Activated CD8-positive, alpha-beta T cell treated with anti-CD3 and anti-CD28 coated beads for 36 hours (primary cell): Measurements from ENCODE around the gene PUS1. TPM values are rescaled to one million over a fixed set of nuclear protein-coding genes. Genes with fewer than 3 reads are reported as not detected.
A peak's percentile ranks its signal among the peaks of the same experiment; 100 is the strongest.

Source experiments
- ATAC-seq: fragments of 200-7000 bp; cut with Tn5 transposase; one replicate; pipeline ENCODE4 v1.10.0; 2021; ENCODE audit warnings: mild to moderate bottlenecking, moderate library complexity
- CTCF ChIA-PET: fragments of 350-600 bp; sonication (Branson Sonifier 250); formaldehyde crosslinking; loops from one replicate; lab custom pipeline; 2021; ENCODE audit warnings: antibody characterized with exemption; lab: Charles Lee
- POLR2A ChIA-PET: fragments of 350-600 bp; sonication (Branson Sonifier 250); formaldehyde crosslinking; loops from one replicate; lab custom pipeline; 2021; ENCODE audit warnings: antibody characterized with exemption; lab: Charles Lee
- DNase-seq: peaks from one replicate; pipeline ENCODE4 v3.0.0-alpha.2; 2020
- H3K27ac Mint-ChIP-seq: one replicate; pipeline ENCODE4 v1.8.0; 2021; ENCODE audit warnings: mild to moderate bottlenecking, mixed read lengths
- H3K27me3 Mint-ChIP-seq: one replicate; pipeline ENCODE4 v1.8.0; 2021; ENCODE audit warnings: mixed read lengths
- H3K36me3 Mint-ChIP-seq: one replicate; pipeline ENCODE4 v1.8.0; 2021; ENCODE audit warnings: low read depth, mixed read lengths
- H3K4me1 Mint-ChIP-seq: one replicate; pipeline ENCODE4 v1.8.0; 2021; ENCODE audit warnings: low read depth, mixed read lengths
- H3K4me3 Mint-ChIP-seq: one replicate; pipeline ENCODE4 v1.8.0; 2021; ENCODE audit warnings: mild to moderate bottlenecking, moderate library complexity, mixed read lengths
- H3K9me3 Mint-ChIP-seq: one replicate; pipeline ENCODE4 v1.8.0; 2021; ENCODE audit warnings: mixed read lengths
- intact Hi-C: fragments of 100-400 bp; cut with micrococcal nuclease; formaldehyde crosslinking; loops from one replicate; pipeline ENCODE4 v1.10.0; 2022
- total RNA-seq, 2 experiments: library from RNA; stranded (reverse); gene quantifications; one replicate each; pipeline ENCODE4 v1.2.3, GENCODE V29; 2021
- TF ChIP-seq, protein P1 (sequence below): fragments of 200-600 bp; IDR thresholded peaks from one replicate; pipeline ENCODE4 v1.8.0; 2022; ENCODE audit warnings: antibody characterized with exemption, mild to moderate bottlenecking

Gene PUS1
- total RNA-seq, 2 experiments from 2014 or later = 68.2 to 71.7 TPM

DNA sequence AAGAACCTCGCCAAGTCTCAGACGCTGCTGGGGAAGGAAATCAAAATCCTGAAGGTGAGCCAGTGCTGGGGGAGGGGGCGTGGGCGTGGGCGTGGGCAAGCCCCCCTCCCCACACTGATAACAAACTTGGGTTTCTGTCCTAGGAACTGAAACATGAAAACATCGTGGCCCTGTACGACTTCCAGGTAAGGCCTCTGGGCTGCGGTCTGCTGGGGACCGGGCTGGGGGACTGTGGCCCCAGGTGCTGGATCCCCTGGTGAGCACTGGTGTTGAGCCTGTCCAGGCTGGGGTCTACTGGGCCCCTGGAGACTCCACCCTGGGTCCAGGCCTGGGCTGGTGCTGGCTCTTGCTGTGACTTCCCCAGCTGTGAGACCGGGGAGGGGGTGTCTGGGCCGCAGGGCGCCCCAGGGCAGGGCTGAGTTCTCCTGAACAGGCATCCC lies 33.4 kb upstream of the PUS1 start:
- intact Hi-C loops = no loop called here
- TF ChIP-seq, protein P1, sequence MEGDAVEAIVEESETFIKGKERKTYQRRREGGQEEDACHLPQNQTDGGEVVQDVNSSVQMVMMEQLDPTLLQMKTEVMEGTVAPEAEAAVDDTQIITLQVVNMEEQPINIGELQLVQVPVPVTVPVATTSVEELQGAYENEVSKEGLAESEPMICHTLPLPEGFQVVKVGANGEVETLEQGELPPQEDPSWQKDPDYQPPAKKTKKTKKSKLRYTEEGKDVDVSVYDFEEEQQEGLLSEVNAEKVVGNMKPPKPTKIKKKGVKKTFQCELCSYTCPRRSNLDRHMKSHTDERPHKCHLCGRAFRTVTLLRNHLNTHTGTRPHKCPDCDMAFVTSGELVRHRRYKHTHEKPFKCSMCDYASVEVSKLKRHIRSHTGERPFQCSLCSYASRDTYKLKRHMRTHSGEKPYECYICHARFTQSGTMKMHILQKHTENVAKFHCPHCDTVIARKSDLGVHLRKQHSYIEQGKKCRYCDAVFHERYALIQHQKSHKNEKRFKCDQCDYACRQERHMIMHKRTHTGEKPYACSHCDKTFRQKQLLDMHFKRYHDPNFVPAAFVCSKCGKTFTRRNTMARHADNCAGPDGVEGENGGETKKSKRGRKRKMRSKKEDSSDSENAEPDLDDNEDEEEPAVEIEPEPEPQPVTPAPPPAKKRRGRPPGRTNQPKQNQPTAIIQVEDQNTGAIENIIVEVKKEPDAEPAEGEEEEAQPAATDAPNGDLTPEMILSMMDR = no peak
- H3K4me1 Mint-ChIP-seq = peaks cover 9% of the 10 kb centered on the region
- H3K27me3 Mint-ChIP-seq = no peaks in the 10 kb centered on the region
- H3K27ac Mint-ChIP-seq = peak overlapping the region; percentile 71
- H3K4me3 Mint-ChIP-seq = peak overlapping the region; percentile 78
- DNase-seq (peak; percentile 35), ATAC-seq (no peak)
- POLR2A ChIA-PET = interaction anchor here (1.5 kb wide), 1 partner anchor 34 kb away, joined by 7 read pairs; the partner anchor contains the start of gene PUS1
- CTCF ChIA-PET = no interaction called here
- H3K9me3 Mint-ChIP-seq = no peaks in the 10 kb centered on the region
- H3K36me3 Mint-ChIP-seq = no peaks in the 10 kb centered on the region

DNA sequence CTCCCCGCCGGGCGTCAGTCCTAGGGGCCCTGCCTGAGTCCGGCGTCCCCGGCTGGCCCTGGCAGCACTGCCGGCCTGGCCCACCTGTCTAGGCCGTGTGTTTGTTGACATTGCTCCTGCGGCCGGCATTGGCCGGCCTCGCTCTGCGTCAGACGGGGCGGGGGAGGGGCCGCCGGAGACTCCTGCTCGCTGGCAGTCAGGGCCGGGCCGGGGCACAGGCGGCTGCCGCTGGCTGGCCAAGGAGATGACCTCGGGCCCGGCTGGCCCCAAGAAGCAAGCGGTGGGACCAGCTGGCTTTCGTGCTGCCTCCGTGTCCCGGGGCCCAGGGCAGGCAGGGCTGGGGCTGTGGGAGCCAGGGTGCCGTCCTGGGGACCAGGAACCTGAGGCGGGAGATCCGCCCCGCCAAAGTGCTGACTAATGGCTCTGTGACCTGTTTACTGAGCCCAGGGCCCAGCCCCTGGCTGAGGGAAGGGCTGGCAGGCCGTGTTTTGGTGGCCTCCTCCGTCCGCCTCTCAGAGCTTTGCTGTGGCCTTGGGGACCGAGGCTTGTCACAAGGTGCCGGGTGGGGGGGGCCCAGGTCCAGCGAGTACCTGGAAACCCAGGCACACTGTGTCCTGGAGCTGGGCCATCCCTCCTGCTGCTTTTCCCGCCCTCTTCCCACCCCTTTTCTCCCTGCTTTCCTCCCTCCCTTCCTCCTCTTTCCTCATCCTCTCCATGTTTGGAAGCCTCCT lies 32.8 kb upstream of the PUS1 start:
- no peaks in the 10 kb centered on the region for H3K27me3 Mint-ChIP-seq
- ChIA-PET POLR2A (interaction anchor here (0.9 to 2.0 kb wide), 3 partner anchors 10 to 33 kb away, joined by 3 to 7 read pairs (median 7); partner anchors contain the start of gene PUS1), CTCF (interaction anchor here (1.5 kb wide), 1 partner anchor 34 kb away, joined by 3 read pairs; no protein-coding TSS in a partner anchor)
- intact Hi-C loops = no loop called here
- no peaks in the 10 kb centered on the region for H3K9me3 Mint-ChIP-seq
- peaks cover 9% of the 10 kb centered on the region for H3K4me1 Mint-ChIP-seq
- no peak overlapping the region for H3K27ac Mint-ChIP-seq
- TF ChIP-seq, protein P1 = no peak
- no peaks in the 10 kb centered on the region for H3K36me3 Mint-ChIP-seq
- H3K4me3 Mint-ChIP-seq = peak overlapping the region; percentile 78
- peak; percentile 73 for ATAC-seq
- peak; percentile 83 for DNase-seq

DNA sequence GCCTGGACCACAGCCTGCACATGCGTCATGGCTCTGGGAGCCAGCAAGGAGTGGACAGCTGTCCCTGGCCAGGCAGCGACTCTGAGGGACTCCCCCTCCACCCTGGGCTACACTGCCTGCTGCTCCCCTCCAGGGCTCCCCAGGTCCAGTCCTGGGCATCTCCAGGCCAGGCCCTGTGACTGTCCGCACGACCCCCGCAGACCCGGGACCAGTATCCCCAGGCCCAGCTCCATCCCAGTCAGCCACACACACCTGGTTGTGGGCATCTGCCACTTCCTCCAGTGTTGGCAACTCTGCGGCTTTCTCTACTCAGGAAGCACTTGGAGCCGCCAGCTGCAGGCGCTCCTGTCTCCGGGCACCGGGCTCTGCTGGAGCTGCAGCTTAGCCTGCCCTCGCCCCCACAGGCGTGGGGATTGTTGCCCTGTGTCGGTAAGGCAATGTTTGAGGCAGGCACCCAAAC lies 32.2 kb upstream of the PUS1 start:
- TF ChIP-seq, protein P1 = no peak
- DNase-seq (no peak), ATAC-seq (no peak)
- H3K27me3 Mint-ChIP-seq = no peaks in the 10 kb centered on the region
- peaks cover 9% of the 10 kb centered on the region for H3K4me1 Mint-ChIP-seq
- no peak overlapping the region for H3K27ac Mint-ChIP-seq
- intact Hi-C loops = no loop called here
- POLR2A ChIA-PET = interaction anchor here (0.9 to 2.0 kb wide), 3 partner anchors 10 to 33 kb away, joined by 3 to 7 read pairs (median 7); partner anchors contain the start of gene PUS1
- H3K9me3 Mint-ChIP-seq = no peaks in the 10 kb centered on the region
- CTCF ChIA-PET = interaction anchor here (1.5 kb wide), 1 partner anchor 33 kb away, joined by 3 read pairs; no protein-coding TSS in a partner anchor
- H3K4me3 Mint-ChIP-seq = peak overlapping the region; percentile 78
- H3K36me3 Mint-ChIP-seq = no peaks in the 10 kb centered on the region

DNA sequence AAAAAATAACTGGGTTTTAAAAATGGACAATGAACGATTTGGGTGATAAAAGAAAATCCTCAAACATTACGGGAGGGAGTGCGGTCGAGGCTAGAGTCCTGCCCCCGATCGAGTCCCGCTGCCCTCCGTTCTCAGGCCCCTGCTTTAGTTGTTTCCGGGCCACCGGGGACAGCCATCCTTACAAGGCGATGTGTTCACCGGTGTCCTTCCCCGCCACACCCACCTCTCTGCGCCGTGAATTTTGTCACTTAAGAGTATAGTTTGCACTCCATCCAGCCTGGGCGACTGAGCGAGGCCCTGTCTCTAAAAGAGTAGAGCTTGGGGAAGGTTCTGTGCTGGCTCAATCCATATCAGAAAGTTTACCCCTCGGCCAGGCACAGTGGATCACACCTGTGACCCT lies 31.8 kb upstream of the PUS1 start:
- no peaks in the 10 kb centered on the region for H3K36me3 Mint-ChIP-seq
- DNase-seq = no peak
- TF ChIP-seq, protein P1 = no peak
- CTCF ChIA-PET = interaction anchor here (1.5 kb wide), 1 partner anchor 33 kb away, joined by 3 read pairs; no protein-coding TSS in a partner anchor
- H3K4me1 Mint-ChIP-seq = peaks cover 9% of the 10 kb centered on the region
- no peak overlapping the region for H3K4me3 Mint-ChIP-seq
- H3K27me3 Mint-ChIP-seq = no peaks in the 10 kb centered on the region
- intact Hi-C loops = no loop called here
- ATAC-seq = no peak
- POLR2A ChIA-PET = interaction anchor here (0.9 to 2.0 kb wide), 3 partner anchors 9 to 32 kb away, joined by 3 to 7 read pairs (median 7); partner anchors contain the start of gene PUS1
- no peaks in the 10 kb centered on the region for H3K9me3 Mint-ChIP-seq
- no peak overlapping the region for H3K27ac Mint-ChIP-seq

DNA sequence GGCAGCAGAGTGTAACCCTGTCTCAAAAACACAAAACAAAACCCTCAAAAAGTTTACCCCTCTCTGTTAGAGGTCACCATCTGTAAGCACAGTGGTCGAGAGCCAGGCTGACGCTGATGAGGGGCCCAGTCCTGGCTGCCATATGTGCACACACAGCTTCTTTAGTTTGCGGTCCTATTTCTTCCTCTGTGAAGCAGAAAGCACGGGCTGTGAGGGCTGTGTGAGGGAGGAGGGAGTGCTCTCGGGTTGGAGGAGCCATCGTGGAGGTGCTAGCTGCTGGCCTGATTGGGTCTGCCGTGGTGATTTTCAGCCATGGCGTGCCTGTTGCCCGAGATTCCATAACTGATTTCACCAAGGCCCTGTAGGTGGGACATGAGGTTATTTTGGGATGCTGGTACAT lies 31.2 kb upstream of the PUS1 start:
- ChIA-PET POLR2A (interaction anchor here (2.0 kb wide), 1 partner anchor 9 kb away, joined by 7 read pairs; no protein-coding TSS in a partner anchor), CTCF (interaction anchor here (1.5 kb wide), 1 partner anchor 32 kb away, joined by 3 read pairs; no protein-coding TSS in a partner anchor)
- Mint-ChIP-seq H3K4me3 (no peak overlapping the region), H3K9me3 (no peaks in the 10 kb centered on the region), H3K36me3 (no peaks in the 10 kb centered on the region), H3K27ac (no peak overlapping the region), H3K4me1 (peaks cover 9% of the 10 kb centered on the region), H3K27me3 (no peaks in the 10 kb centered on the region)
- intact Hi-C loops = no loop called here
- TF ChIP-seq, protein P1 = no peak
- DNase-seq = no peak
- ATAC-seq = no peak
